Transverse colon (tissue), 3 donors: Measurements from ENCODE around the gene NOA1.

Experiments
- POLR2A ChIP-seq: fragments of 450-650 bp; IDR thresholded peaks from one replicate; pipeline ENCODE4 v1.6.1; 2016; ENCODE audit warnings: antibody characterized with exemption, mild to moderate bottlenecking, moderate library complexity
- TF ChIP-seq, protein P1 (sequence below), 5 experiments: fragments of 200-600 bp in 3 of 5; fragments of 450-650 bp in 2 of 5; sonication (generic) in 3 of 5; IDR thresholded peaks; 1 replicate in 2 of 5; 2 replicates in 3 of 5; pipeline ENCODE4 v1.5.1; 2016 to 2017; ENCODE audit warnings: antibody characterized with exemption in 5 of 5, inconsistent platforms in 3 of 5, mild to moderate bottlenecking in 2 of 5, moderate library complexity in 1 of 5

DNA sequence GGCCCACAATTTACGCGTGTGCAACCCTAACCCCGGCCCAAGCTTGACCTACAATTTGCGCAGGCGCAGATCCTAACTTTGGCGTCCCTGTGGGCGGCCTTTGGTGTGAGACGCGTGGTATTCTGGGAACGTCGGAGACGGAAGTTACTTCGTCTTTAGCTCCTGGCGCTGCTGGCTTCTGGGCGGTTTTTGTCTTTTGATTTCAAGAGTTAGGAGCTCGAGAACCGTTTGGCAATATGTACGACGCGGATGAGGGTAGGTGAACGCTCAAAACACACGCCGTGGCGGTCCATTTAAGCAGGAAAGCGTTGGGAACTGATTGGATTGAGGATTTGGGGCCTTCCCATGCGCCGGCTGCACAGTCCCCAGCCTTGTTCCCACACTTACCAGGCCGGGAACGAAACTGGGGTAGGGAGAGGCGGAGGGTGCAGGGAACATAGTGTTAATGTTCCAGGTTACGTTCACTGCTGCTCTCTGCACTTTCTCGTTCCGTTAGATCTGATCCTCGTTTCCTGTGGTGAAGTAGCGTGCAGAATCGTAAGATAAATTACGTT, 1.4 kb upstream of the NOA1 start, which contains the start of gene POLR2B:
- TF ChIP-seq, protein P1, sequence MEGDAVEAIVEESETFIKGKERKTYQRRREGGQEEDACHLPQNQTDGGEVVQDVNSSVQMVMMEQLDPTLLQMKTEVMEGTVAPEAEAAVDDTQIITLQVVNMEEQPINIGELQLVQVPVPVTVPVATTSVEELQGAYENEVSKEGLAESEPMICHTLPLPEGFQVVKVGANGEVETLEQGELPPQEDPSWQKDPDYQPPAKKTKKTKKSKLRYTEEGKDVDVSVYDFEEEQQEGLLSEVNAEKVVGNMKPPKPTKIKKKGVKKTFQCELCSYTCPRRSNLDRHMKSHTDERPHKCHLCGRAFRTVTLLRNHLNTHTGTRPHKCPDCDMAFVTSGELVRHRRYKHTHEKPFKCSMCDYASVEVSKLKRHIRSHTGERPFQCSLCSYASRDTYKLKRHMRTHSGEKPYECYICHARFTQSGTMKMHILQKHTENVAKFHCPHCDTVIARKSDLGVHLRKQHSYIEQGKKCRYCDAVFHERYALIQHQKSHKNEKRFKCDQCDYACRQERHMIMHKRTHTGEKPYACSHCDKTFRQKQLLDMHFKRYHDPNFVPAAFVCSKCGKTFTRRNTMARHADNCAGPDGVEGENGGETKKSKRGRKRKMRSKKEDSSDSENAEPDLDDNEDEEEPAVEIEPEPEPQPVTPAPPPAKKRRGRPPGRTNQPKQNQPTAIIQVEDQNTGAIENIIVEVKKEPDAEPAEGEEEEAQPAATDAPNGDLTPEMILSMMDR (IDR thresholded peaks at IDR 0.05) = no peak
- peak; percentile 86 for TF ChIP-seq POLR2A
